A549 (cell line): ENCODE results near the gene MCM5. TPM values are rescaled to one million over a fixed set of nuclear protein-coding genes. Genes with fewer than 3 reads are reported as not detected.
A peak's percentile ranks its signal among the peaks of the same experiment; 100 is the strongest.

ENCODE experiments used
- ATAC-seq, 2 experiments: fragments of 200-7000 bp in 1 of 2; fragments of >200 bp in 1 of 2; cut with Nextera tagmentation in 1 of 2; cut with Tn5 transposase in 1 of 2; 3 replicates each; pipeline versions ENCODE4 v1.8.0 to v1.9.1; 2018 to 2020; ENCODE audit warnings: mild to moderate bottlenecking in 1 of 2, moderate library complexity in 1 of 2
- CTCF ChIA-PET: fragments of 300-600 bp; sonication (Branson Sonifier 250); formaldehyde crosslinking; extraction: SDS; loops from one replicate; lab custom pipeline; 2021; ENCODE audit warnings: antibody characterized with exemption, inconsistent platforms; lab: Yijun Ruan, JAX
- POLR2A ChIA-PET: fragments of 350-600 bp; formaldehyde crosslinking; extraction: SDS; loops from one replicate; lab custom pipeline; 2021; ENCODE audit warnings: antibody characterized with exemption, inconsistent platforms; lab: Yijun Ruan, JAX
- DNase-seq, 2 experiments: peaks; one replicate each; pipeline versions ENCODE4 v3.0.0 to v3.0.0-alpha.2; 2011 to 2016; ENCODE audit warnings: low read depth in 1 of 2, low spot score in 1 of 2
- FAIRE-seq: peaks from 2 replicates; lab custom pipeline; 2011; peaks lifted over from hg19 to GRCh38; lab: Jason Lieb, UNC
- H3K27ac ChIP-seq, 2 experiments: fragments of >200 bp; sonication (Bioruptor Twin); formaldehyde crosslinking; 3 replicates each; pipeline ENCODE4 v1.5.1; 2016 to 2017
- H3K4me1 ChIP-seq: fragments of >200 bp; sonication (Bioruptor Twin); formaldehyde crosslinking; 3 replicates; pipeline ENCODE4 v1.6.1; 2016
- H3K4me2 ChIP-seq: fragments of >200 bp; sonication (Bioruptor Twin); formaldehyde crosslinking; 3 replicates; pipeline ENCODE4 v1.6.1; 2016
- H3K4me3 ChIP-seq: fragments of >200 bp; sonication (Bioruptor Twin); formaldehyde crosslinking; 3 replicates; pipeline ENCODE4 v1.5.1; 2016
- H3K9me3 ChIP-seq: fragments of >200 bp; sonication (Bioruptor Twin); formaldehyde crosslinking; 3 replicates; pipeline ENCODE4 v1.6.1; 2016
- BCL3 ChIP-seq: fragments of >200 bp; sonication (Bioruptor Twin); formaldehyde crosslinking; IDR thresholded peaks from 3 replicates; pipeline ENCODE4 v1.6.1; 2016
- BHLHE40 ChIP-seq: IDR thresholded peaks from 2 replicates; pipeline ENCODE4 v1.6.1; 2012; ENCODE audit warnings: low read depth, low read length, inconsistent platforms
- CBX2 ChIP-seq: fragments of 200-600 bp; sonication (generic); IDR thresholded peaks from 2 replicates; pipeline ENCODE4 v1.6.1; 2016; ENCODE audit warnings: low read depth, mild to moderate bottlenecking, borderline replicate concordance
- CEBPB ChIP-seq, 2 experiments: fragments of >200 bp in 1 of 2; sonication (Bioruptor Twin) in 1 of 2; formaldehyde crosslinking in 1 of 2; IDR thresholded peaks; 2 replicates each; pipeline ENCODE4 v1.6.1; 2012 to 2016
- CHD2 ChIP-seq: fragments of 150-350 bp; IDR thresholded peaks from 2 replicates; pipeline ENCODE4 v1.6.1; 2014; ENCODE audit warnings: low read length; ENCODE audit not compliant: partially characterized antibody
- E2F6 ChIP-seq: IDR thresholded peaks from 2 replicates; pipeline ENCODE4 v1.6.1; 2012; ENCODE audit warnings: low read depth, borderline replicate concordance
- ESRRA ChIP-seq: fragments of 150-350 bp; IDR thresholded peaks from 2 replicates; pipeline ENCODE4 v1.6.1; 2014; ENCODE audit warnings: mild to moderate bottlenecking, low read length, borderline replicate concordance
- FOSB ChIP-seq: fragments of 250-450 bp; sonication (Bioruptor Pico); IDR thresholded peaks from 2 replicates; pipeline ENCODE4 v1.5.0; 2020; ENCODE audit warnings: mild to moderate bottlenecking, moderate library complexity
- FOXS1 ChIP-seq: fragments of 250-450 bp; sonication (Bioruptor Pico); IDR thresholded peaks from 2 replicates; pipeline ENCODE4 v1.5.0; 2020; ENCODE audit warnings: mild to moderate bottlenecking, moderate library complexity
- HDAC2 ChIP-seq: fragments of 200-600 bp; sonication (generic); IDR thresholded peaks from 2 replicates; pipeline ENCODE4 v1.6.1; 2016
- HES2 ChIP-seq: fragments of >200 bp; sonication (Bioruptor Twin); formaldehyde crosslinking; IDR thresholded peaks from 2 replicates; pipeline ENCODE4 v1.6.1; 2016
- HEYL ChIP-seq: fragments of 250-450 bp; sonication (Bioruptor Pico); IDR thresholded peaks from 2 replicates; pipeline ENCODE4 v1.8.0; 2021; ENCODE audit warnings: mild to moderate bottlenecking, moderate library complexity
- HOXA7 ChIP-seq: fragments of 250-450 bp; sonication (Bioruptor Pico); IDR thresholded peaks from 2 replicates; pipeline ENCODE4 v1.5.0; 2020; ENCODE audit warnings: mild to moderate bottlenecking, moderate library complexity
- KDM5A ChIP-seq: fragments of 200-600 bp; sonication (generic); IDR thresholded peaks from 2 replicates; pipeline ENCODE4 v1.6.1; 2016; ENCODE audit warnings: antibody characterized with exemption, mild to moderate bottlenecking
- MAX ChIP-seq: IDR thresholded peaks from 2 replicates; pipeline ENCODE4 v1.6.1; 2012
- MAZ ChIP-seq: fragments of 150-350 bp; IDR thresholded peaks from 2 replicates; pipeline ENCODE4 v1.6.1; 2014; ENCODE audit warnings: antibody characterized with exemption, low read depth, low read length, borderline replicate concordance
- MYC ChIP-seq: IDR thresholded peaks from 2 replicates; pipeline ENCODE4 v1.6.1; 2012; ENCODE audit warnings: mild to moderate bottlenecking, inconsistent platforms, low read length, improper control_type of control experiment, borderline replicate concordance
- NPAS2 ChIP-seq: fragments of 250-450 bp; sonication (Bioruptor Pico); IDR thresholded peaks from 2 replicates; pipeline ENCODE4 v1.8.0; 2022; ENCODE audit warnings: mild to moderate bottlenecking, moderate library complexity, borderline replicate concordance
- NR3C1 ChIP-seq: fragments of >200 bp; sonication (Bioruptor Twin); formaldehyde crosslinking; IDR thresholded peaks from 3 replicates; pipeline ENCODE4 v1.6.1; 2017
- PBX3 ChIP-seq: IDR thresholded peaks from 2 replicates; pipeline ENCODE4 v1.6.1; 2012
- PHF8 ChIP-seq: fragments of 200-600 bp; sonication (generic); IDR thresholded peaks from 2 replicates; pipeline ENCODE4 v1.6.1; 2016; ENCODE audit warnings: low read depth, mild to moderate bottlenecking, antibody characterized with exemption, moderate library complexity, borderline replicate concordance
- RAD21 ChIP-seq, 2 experiments: fragments of >200 bp in 1 of 2; sonication (Bioruptor Twin) in 1 of 2; formaldehyde crosslinking in 1 of 2; IDR thresholded peaks in 1 of 2; conservative IDR thresholded peaks in 1 of 2; 2 replicates in 1 of 2; 3 replicates in 1 of 2; pipeline ENCODE4 v1.6.1; 2012 to 2018; ENCODE audit warnings: inconsistent platforms in 1 of 2
- RARB ChIP-seq: fragments of 250-450 bp; sonication (Bioruptor Pico); IDR thresholded peaks from 2 replicates; pipeline ENCODE4 v1.8.0; 2021; ENCODE audit warnings: mild to moderate bottlenecking, moderate library complexity
- RCOR1 ChIP-seq: fragments of 150-350 bp; IDR thresholded peaks from 2 replicates; pipeline ENCODE4 v1.6.1; 2014; ENCODE audit warnings: antibody characterized with exemption, low read length, low read depth
- RFX5 ChIP-seq: fragments of 450-650 bp; IDR thresholded peaks from 2 replicates; pipeline ENCODE4 v1.7.1; 2014; ENCODE audit warnings: antibody characterized with exemption, mild to moderate bottlenecking, moderate library complexity
- SREBF2 ChIP-seq: fragments of 450-650 bp; IDR thresholded peaks from 2 replicates; pipeline ENCODE4 v1.6.1; 2014; ENCODE audit warnings: mild to moderate bottlenecking, moderate library complexity
- USF2 ChIP-seq: fragments of 450-650 bp; IDR thresholded peaks from 2 replicates; pipeline ENCODE4 v1.6.1; 2014; ENCODE audit warnings: antibody characterized with exemption
- ZFP36 ChIP-seq: fragments of 450-650 bp; IDR thresholded peaks from 2 replicates; pipeline ENCODE4 v1.6.1; 2014; ENCODE audit warnings: borderline replicate concordance; ENCODE audit not compliant: partially characterized antibody
- ZNF302 ChIP-seq: fragments of 250-450 bp; sonication (Bioruptor Pico); IDR thresholded peaks from 2 replicates; pipeline ENCODE4 v1.9.0; 2021; ENCODE audit warnings: inconsistent platforms, mild to moderate bottlenecking, moderate library complexity
- WGBS: methylation state at CpG from one replicate; pipeline ENCODE4 v1.1.6; 2017; ENCODE audit errors: missing lambda C conversion rate; 5-methylcytosine and 5-hydroxymethylcytosine counted together
- polyA plus RNA-seq, 4 experiments: library from polyadenylated mRNA; depleted of rRNA in 3 of 4; stranded (reverse); fragments of >200 nt; fragmentation: RNase III in 1 of 4; extraction: RNeasy Plus Mini Kit Qiagen cat#74134 plus additional on column Dnase treatment in 1 of 4; gene quantifications; 2 replicates in 3 of 4; 3 replicates in 1 of 4; pipeline ENCODE4 v1.2.3, GENCODE V29; 2011 to 2017

The MCM5 gene
- polyA plus RNA-seq, 2 of the 4 experiments (the other 2 are of a cell fraction), result 50.2 to 94.4 TPM

GRCh38 chr22:35403356-35403755 is 3.4 kb downstream of the MCM5 start:
- H3K4me3 ChIP-seq, result no peak overlapping the region
- POLR2A ChIA-PET, result no interaction called here

GRCh38 chr22:35404176-35404575 is 4.2 kb downstream of the MCM5 start:
- Histone ChIP-seq H3K4me1 (peaks cover 26% of the 10 kb centered on the region), H3K4me2 (no peak overlapping the region), H3K9me3 (no peaks in the 10 kb centered on the region), H3K27ac (no peak overlapping the region), H3K4me3 (no peak overlapping the region)
- FAIRE-seq, result no peak
- TF ChIP-seq MYC (no peak), SREBF2 (no peak), ZFP36 (no peak), MAX (no peak), KDM5A (no peak), HEYL (no peak)
- POLR2A ChIA-PET, result interaction anchor here (0.6 kb wide), 1 partner anchor 577 kb away, joined by 3 read pairs; no protein-coding TSS in a partner anchor
- DNase-seq, result no peak
- WGBS, result 93% methylated on average over 5 of the region's 5 CpGs
- ATAC-seq, result no peak
- CTCF ChIA-PET, result interaction anchor here (0.7 to 1.3 kb wide), 3 partner anchors 8 to 720 kb away, joined by 4 to 5 read pairs (median 4); no protein-coding TSS in a partner anchor

More at GRCh38 chr22:35403356-35403755, 3.4 kb downstream of the MCM5 start:
- TF ChIP-seq FOXS1 (CRISPR knock-in tag), result no peak
- TF ChIP-seq CHD2, result no peak
- no peak for TF ChIP-seq CBX2
- TF ChIP-seq HDAC2, result no peak
- no peak for TF ChIP-seq HES2
- TF ChIP-seq HOXA7 (CRISPR knock-in tag), result no peak
- Histone ChIP-seq H3K4me1 (peaks cover 34% of the 10 kb centered on the region), H3K27ac (no peak overlapping the region), H3K4me2 (0 out of 3 replicates have a peak overlapping the region, but pooled peaks have one; percentile 26), H3K9me3 (no peaks in the 10 kb centered on the region)
- 55% methylated on average over 3 of the region's 7 CpGs for WGBS
- CTCF ChIA-PET, result interaction anchor here (0.7 to 1.3 kb wide), 2 partner anchors 9 to 721 kb away, joined by 4 to 5 read pairs; no protein-coding TSS in a partner anchor
- FAIRE-seq, result no peak
- no peak for DNase-seq
- no peak for ATAC-seq

GRCh38 chr22:35406443-35406842 is 6.5 kb downstream of the MCM5 start:
- Histone ChIP-seq H3K9me3 (no peaks in the 10 kb centered on the region), H3K4me2 (no peak overlapping the region), H3K27ac (no peak overlapping the region), H3K4me3 (no peak overlapping the region), H3K4me1 (peaks cover 19% of the 10 kb centered on the region; the same call in 2 of the 3 replicates)
- POLR2A ChIA-PET, result no interaction called here
- 85% methylated on average over 7 of the region's 13 CpGs for WGBS
- no peak for FAIRE-seq
- no peak for ATAC-seq
- CTCF ChIA-PET, result no interaction called here
- no peak for TF ChIP-seq PBX3
- TF ChIP-seq PHF8, result no peak
- no peak for TF ChIP-seq ZNF302 (CRISPR knock-in tag)
- TF ChIP-seq RCOR1, result no peak
- no peak for TF ChIP-seq MAZ
- TF ChIP-seq HDAC2, result no peak
- DNase-seq, result no peak

GRCh38 chr22:35407362-35407761 is 7.4 kb downstream of the MCM5 start:
- Histone ChIP-seq H3K27ac (no peak overlapping the region), H3K4me1 (peaks cover 9% of the 10 kb centered on the region; the same call in 1 of the 3 replicates), H3K4me2 (no peak overlapping the region), H3K4me3 (no peak overlapping the region), H3K9me3 (no peaks in the 10 kb centered on the region)
- CTCF ChIA-PET, result interaction anchor here (1.8 kb wide), 1 partner anchor 10 kb away, joined by 6 read pairs; no protein-coding TSS in a partner anchor
- POLR2A ChIA-PET, result no interaction called here
- FAIRE-seq, result no peak
- no peak for DNase-seq
- no peak for ATAC-seq
- WGBS, result 83% methylated on average over 7 of the region's 7 CpGs
- TF ChIP-seq RARB (no peak), KDM5A (no peak), BHLHE40 (no peak), RAD21 (conservative IDR thresholded peaks at IDR 0.05 in 1 of 2, IDR thresholded peaks at IDR 0.05 in 1 of 2) (no peak), USF2 (no peak), FOSB (CRISPR knock-in tag) (no peak), NPAS2 (CRISPR knock-in tag) (no peak), CEBPB (IDR thresholded peaks at IDR 0.05) (no peak), ESRRA (no peak), NR3C1 (no peak), E2F6 (no peak), RFX5 (no peak), MYC (no peak), BCL3 (no peak)
